Measurements from ENCODE around the gene PUM1.
A peak's percentile ranks its signal among the peaks of the same experiment; 100 is the strongest.
"Not testable (repeated sequence)": the region's sequence is repeated elsewhere in the genome, so short reads cannot be mapped to it uniquely, and the experiment has no call there.

The PUM1 gene

GRCh38 chr1:30957560-30958222 lies 107.8 kb downstream of the PUM1 start:
- DNase-seq (ENCODE audit: low spot score): no peak

GRCh38 chr1:30955448-30956015 lies 110.0 kb downstream of the PUM1 start:
- DNase-seq (ENCODE audit: low spot score): no peak

GRCh38 chr1:30953685-30954084 lies 111.8 kb downstream of the PUM1 start:
- DNase-seq (ENCODE audit: low spot score): no peak

GRCh38 chr1:30952098-30952497 lies 113.4 kb downstream of the PUM1 start:
- no peak for DNase-seq (ENCODE audit: low spot score)

- DNase-seq (ENCODE audit: low spot score): no peak
Observed at GRCh38 chr1:30950700-30951099, 114.8 kb downstream of the PUM1 start.

GRCh38 chr1:30950053-30950452 lies 115.5 kb downstream of the PUM1 start:
- DNase-seq (ENCODE audit: low spot score): no peak

GRCh38 chr1:30949487-30949838 lies 116.1 kb downstream of the PUM1 start:
- DNase-seq (ENCODE audit: low spot score): not testable (repeated sequence)

GRCh38 chr1:30948813-30949486 lies 116.6 kb downstream of the PUM1 start:
- not testable (repeated sequence) for DNase-seq (ENCODE audit: low spot score)

GRCh38 chr1:30948278-30948677 lies 117.2 kb downstream of the PUM1 start:
- DNase-seq (ENCODE audit: low spot score): no peak

GRCh38 chr1:30947212-30947611 lies 118.3 kb downstream of the PUM1 start:
- DNase-seq (ENCODE audit: low spot score): no peak

- no peak for DNase-seq (ENCODE audit: low spot score)
Observed at GRCh38 chr1:30942326-30942963, 123.1 kb downstream of the PUM1 start.

- no peak for DNase-seq (ENCODE audit: low spot score)
Observed at GRCh38 chr1:30940541-30940940, 125.0 kb downstream of the PUM1 start.

- DNase-seq (ENCODE audit: low spot score): no peak
Observed at GRCh38 chr1:30936541-30937171, 128.9 kb downstream of the PUM1 start.

GRCh38 chr1:30935758-30936157 lies 129.8 kb downstream of the PUM1 start:
- DNase-seq (ENCODE audit: low spot score): not testable (repeated sequence)

- no peak for DNase-seq (ENCODE audit: low spot score)
Observed at GRCh38 chr1:30934613-30935012, 130.9 kb downstream of the PUM1 start.

GRCh38 chr1:30933874-30934252 lies 131.7 kb downstream of the PUM1 start:
- no peak for DNase-seq (ENCODE audit: low spot score)

GRCh38 chr1:30930631-30931173 lies 134.8 kb downstream of the PUM1 start:
- DNase-seq (ENCODE audit: low spot score): no peak

- no peak for DNase-seq (ENCODE audit: low spot score)
Observed at GRCh38 chr1:30929944-30930525, 135.5 kb downstream of the PUM1 start.

- peak; percentile 59 for DNase-seq (ENCODE audit: low spot score)
Observed at GRCh38 chr1:30929135-30929889, 136.2 kb downstream of the PUM1 start.

GRCh38 chr1:30928789-30929134 lies 136.8 kb downstream of the PUM1 start:
- DNase-seq (ENCODE audit: low spot score): no peak

GRCh38 chr1:30928171-30928570 lies 137.3 kb downstream of the PUM1 start:
- DNase-seq (ENCODE audit: low spot score): no peak

Measured in CD4-positive, alpha-beta T cell treated with Interleukin-2 at 100 ng/mL for 4 hours (primary cell).